ENCODE results near the gene CACNA1S.

GRCh38 chr1:201025571-201026002, 86.6 kb downstream of the CACNA1S start:
- TF ChIP-seq, protein P1, sequence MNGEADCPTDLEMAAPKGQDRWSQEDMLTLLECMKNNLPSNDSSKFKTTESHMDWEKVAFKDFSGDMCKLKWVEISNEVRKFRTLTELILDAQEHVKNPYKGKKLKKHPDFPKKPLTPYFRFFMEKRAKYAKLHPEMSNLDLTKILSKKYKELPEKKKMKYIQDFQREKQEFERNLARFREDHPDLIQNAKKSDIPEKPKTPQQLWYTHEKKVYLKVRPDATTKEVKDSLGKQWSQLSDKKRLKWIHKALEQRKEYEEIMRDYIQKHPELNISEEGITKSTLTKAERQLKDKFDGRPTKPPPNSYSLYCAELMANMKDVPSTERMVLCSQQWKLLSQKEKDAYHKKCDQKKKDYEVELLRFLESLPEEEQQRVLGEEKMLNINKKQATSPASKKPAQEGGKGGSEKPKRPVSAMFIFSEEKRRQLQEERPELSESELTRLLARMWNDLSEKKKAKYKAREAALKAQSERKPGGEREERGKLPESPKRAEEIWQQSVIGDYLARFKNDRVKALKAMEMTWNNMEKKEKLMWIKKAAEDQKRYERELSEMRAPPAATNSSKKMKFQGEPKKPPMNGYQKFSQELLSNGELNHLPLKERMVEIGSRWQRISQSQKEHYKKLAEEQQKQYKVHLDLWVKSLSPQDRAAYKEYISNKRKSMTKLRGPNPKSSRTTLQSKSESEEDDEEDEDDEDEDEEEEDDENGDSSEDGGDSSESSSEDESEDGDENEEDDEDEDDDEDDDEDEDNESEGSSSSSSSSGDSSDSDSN (CRISPR knock-in tag; IDR thresholded peaks at IDR 0.05): no peak
- TF ChIP-seq ZSCAN22 (CRISPR knock-in tag; IDR thresholded peaks at IDR 0.05) (no peak), ZNF761 (CRISPR knock-in tag; conservative IDR thresholded peaks at IDR 0.05) (no peak), NBN (conservative IDR thresholded peaks at IDR 0.05) (no peak), FOXM1 (CRISPR knock-in tag; IDR thresholded peaks at IDR 0.05) (no peak), ZFP36L2 (CRISPR knock-in tag; IDR thresholded peaks at IDR 0.05) (no peak), ETS1 (CRISPR knock-in tag; IDR thresholded peaks at IDR 0.05) (no peak), ZFYVE20 (CRISPR knock-in tag; IDR thresholded peaks at IDR 0.05; ENCODE audit: borderline replicate concordance, low read depth) (no peak), CTCF (CRISPR knock-in tag; IDR thresholded peaks at IDR 0.05) (peak; percentile 35), POLR2A (IDR thresholded peaks at IDR 0.05; ENCODE audit: insufficient read depth in 1 of 2, low read depth in 2 of 2, low read length in 2 of 2) (no peak), ZIK1 (CRISPR knock-in tag; IDR thresholded peaks at IDR 0.05; ENCODE audit: borderline replicate concordance, low read depth) (no peak), SNRNP70 (IDR thresholded peaks at IDR 0.05; ENCODE audit: low read depth, low read length) (no peak), ARID2 (CRISPR knock-in tag; IDR thresholded peaks at IDR 0.05; ENCODE audit: borderline replicate concordance) (no peak)
